Activated naive CD4-positive, alpha-beta T cell (primary cell): ENCODE data around the gene PANX2.

Experiments
- DNase-seq, 4 experiments: peaks; one replicate each; lab custom pipeline; 2025; lab: John Stamatoyannopoulos, UW

The PANX2 gene

DNA sequence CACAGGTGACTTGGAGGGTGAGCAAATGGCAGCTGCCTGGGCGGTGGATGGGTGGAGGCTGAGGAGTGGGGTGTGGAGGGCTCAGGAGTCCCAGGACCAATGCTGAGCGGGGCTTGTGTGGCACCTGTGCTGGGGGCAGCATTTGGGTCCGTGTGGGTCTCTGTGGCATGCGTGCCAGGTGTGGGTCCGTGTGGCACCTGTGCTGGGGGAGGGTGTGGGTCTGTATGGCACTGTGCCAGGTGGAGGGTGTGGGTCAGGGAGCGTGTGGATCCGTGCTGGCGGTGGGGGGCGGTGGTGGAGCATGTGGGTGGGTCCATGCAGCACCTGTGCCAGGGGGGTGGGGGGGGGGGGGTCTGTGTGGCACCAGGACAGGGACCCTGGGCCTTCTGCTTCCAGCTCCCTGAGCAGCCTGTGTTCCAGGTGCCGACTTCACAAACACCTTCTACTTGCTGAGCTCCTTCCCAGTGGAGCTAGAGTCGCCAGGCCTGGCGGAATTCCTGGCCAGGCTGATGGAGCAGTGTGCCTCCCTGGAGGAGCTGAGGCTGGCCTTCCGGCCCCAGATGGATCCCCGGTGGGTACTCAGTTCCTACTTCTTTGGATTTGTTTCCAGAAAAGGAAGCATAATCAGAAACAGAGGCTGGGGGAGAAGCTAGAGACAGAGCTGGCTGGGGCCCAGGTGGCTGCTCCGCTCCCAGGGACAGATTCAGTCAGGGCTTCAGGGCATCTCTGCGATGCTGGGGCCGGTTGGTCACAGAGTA lies 44.9 kb downstream of the PANX2 start:
- no peak for DNase-seq

DNA sequence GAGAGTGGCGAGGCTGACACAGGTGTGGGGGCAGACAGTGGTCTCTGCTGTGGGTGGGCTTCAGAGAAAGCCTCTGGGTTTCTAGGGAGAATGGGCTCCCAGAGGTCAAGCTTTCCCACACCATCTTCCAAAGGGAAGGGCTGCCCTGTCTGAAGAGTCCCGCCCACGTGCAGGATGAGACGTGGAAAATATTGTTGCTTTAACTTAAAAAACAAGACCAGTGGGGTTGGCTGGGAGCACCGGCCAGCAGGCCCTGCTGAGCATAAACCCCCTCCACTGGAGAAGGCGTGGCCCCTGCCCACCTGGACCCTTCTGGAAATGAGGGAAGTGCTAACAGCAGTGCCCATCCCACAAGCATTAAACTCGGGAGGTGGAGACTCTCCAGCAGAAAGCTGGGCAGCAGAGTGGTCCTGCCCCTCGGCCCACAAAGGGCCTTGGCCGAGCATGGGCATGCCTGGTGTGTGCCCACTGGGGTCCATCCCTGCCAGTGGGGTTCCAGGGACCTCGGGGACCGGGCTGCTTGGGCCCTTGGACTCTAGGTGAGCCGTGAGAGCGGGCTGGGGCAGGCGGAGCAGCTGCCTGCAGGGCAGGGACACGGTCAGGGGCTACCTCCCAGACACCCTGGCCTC lies 45.6 kb downstream of the PANX2 start:
- no peak for DNase-seq

DNA sequence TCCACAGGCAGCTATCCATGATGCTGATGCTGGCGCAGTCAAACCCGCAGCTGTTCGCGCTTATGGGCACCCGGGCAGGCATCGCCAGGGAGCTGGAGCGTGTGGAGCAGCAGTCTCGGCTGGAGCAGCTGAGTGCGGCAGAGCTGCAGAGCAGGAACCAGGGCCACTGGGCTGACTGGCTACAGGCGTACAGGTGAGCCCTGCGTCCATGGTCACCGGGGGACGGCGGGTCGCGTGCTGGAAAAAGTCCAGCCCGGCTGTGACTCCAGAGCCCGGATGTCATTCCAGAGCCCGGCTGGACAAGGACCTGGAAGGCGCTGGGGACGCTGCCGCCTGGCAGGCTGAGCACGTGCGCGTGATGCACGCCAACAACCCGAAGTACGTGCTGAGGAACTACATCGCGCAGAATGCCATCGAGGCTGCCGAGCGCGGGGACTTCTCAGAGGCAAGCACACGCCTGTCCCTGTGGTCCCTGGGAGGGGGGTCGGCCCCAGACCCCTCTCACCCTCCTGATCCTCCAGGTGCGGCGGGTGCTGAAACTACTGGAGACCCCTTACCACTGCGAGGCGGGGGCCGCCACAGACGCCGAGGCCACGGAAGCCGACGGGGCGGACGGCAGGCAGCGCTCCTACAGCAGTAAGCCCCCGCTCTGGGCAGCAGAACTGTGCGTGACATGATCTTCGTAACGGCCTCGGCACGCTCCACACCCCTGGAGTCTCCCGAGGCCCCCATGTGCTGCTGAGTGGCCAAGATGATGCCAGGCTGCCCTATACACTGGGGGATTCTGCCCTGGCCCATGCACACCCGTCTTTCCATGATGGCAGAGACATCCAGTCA lies 46.4 kb downstream of the PANX2 start:
- DNase-seq = no peak

DNA sequence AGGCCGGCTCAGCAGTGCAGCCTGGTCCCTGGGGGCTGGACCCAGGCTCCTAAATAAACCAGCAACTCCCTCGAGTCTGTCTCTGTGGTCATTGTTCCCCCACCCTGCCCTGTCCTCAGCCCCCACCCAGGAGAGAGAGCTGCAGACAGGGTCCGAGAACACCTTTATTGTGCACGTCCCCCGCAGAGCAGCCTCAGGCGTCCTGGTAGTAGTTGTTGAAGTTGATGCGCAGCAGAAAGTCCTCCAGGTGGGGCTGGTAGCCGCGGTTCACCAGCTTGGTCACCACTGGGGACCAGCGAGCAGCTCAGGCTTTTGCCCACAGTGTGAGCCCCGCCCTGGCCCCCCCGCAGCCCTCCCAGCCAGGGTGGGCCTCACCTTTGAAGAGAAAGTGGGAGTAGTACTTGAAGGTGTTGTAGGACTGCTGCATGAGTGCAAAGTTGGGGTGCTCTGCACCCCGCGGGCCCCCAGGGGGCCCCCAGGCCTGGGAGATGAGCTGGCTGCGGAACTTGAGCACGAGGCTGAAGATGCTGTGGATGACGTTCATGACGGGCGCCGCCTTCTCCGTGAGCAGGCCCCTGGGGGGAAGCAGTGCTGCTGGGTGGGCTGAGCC lies 47.1 kb downstream of the PANX2 start:
- DNase-seq = no peak

DNA sequence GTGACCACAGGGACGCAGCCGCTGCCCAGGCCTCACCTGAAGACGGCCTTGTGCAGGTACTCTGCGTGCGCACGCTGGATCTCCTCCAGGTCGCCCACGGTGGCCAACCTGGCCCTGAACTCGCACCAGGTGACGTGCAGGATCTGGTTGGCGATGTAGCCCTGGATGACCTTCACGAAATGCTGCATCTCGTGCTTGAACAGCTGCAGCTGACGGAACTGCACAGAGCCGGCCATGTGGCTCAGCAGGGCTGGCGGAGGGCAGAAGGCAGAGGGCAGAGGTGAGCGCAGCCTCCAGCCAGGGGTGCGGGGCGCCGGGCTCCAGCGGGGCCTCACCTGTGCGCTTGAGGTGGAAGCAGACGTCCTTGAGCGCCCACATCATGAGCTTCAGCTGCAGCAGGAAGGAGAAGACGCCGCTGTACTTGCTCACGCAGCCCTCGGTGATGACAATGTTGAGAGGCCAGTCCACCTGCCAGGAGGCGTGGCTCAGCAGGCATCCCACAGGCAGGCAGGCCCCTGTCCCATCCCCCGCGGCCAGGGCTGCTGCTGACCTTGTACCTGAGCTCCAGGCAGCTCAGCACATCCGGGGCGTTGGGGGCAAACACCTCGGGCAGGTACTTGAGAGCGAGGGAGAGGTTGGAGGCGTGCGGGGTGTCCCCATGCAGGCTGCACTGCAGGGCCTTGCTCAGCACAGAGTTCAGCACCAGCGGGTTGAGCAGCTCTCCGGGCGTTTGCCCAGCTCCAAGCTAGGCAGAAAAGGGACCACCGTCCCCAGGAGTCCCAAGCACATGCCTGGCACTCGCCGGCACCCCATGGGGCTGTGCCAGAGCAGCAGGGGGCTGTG lies 47.8 kb downstream of the PANX2 start:
- DNase-seq = no peak

DNA sequence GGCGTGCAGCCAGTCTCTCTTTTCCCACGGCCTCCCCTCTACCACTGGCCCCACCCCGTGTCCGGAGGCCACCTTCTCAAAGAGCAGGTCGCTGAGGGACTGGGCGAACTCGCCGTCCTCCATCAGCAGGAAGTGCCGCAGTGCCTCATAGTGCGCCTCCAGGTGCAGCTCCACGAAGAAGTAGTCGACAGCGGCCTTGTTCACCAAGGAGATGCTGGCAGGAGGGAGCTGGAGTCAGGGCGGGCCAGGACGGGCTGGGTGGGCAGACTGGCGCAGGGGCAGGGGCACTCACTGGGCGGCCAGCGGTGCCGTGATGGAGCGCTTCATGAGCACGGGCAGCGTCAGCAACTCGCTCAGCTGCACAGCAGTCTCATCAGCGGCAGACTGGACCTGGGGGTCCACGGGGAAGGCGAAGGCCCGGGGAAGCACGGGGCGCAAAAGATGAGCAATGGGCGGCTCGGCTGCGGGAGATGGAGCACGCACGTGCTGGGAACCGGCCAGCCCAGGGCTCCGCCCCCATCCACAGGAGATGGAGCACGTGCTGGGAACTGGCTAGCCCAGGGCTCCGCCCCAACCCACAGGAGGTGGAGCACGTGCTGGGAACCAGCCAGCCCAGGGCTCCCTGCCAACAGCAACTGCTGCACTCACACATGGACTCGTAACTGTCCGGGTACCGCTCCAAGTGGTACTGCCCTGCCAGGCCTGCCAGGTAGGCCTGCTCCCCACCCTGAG lies 48.6 kb downstream of the PANX2 start:
- no peak for DNase-seq

DNA sequence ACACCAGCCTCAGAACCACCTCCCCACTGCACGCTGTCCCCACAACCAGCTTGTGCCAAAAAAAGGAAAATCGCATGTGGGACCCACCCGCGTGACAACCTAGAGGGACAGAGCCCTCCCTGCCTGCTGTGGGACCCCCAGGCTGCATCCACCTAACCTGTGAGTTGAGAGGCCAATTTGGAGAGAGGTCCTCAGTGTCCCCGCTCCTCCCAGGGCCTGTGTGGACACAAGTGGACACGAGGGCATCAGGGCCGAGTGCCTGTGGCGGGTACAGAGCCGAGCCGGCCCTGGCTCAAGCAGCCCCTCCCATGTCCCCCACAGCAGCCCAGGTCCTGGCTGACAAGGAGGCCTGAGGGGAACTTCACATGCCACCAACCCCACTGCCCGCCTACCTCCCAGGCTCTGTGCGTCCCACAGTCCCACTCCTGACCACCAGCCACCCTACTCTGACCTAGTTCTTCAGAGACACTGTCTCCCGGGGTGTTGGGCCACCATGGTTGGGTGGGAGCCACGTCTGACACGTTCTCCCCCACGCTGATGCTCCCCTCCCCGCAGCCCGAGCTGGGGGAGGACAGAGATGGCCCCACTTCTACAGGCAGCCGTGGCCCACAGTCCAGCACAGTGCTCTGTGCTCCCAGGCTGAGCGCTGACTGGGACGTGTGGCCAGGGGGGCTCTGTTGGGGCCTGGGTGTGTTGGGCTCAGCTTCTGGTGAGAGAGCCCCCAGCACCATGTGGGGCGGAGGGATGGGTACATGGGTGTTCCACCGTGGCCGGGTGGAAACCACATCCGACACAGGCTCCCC lies 49.5 kb downstream of the PANX2 start:
- DNase-seq = no peak

DNA sequence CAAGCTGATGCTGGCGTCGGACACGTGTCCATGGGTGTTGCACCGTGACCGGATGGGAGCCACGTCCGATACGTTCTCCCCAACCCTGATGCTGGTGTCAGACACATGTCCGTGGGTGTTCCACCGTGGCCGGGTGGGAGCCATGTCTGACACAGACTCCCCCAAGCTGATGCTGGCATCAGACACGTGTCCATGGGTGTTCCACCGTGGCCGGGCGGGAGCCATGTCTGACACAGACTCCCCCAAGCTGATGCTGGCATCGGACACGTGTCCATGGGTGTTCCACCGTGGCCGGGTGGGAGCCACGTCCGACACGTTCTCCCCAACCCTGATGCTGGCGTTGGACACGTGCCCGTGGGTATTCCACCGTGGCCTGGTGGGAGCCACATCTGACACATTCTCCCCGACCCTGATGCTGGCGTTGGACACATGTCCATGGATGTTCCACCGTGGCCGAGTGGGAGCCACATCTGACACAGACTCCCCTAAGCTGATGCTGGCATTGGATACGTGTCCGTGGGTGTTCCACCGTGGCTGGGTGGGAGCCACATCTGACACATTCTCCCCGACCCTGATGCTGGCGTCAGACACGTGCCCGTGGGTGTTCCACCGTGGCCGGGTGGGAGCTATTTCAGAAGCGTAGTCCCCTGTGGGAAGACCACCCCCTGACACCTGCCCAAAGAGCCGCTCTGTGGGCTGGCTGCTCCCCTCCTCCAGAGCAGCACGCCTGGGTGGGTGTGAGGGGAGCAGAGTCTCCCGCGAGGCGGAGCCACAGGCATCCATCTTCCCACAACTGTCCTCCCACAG lies 50.3 kb downstream of the PANX2 start:
- DNase-seq = no peak

DNA sequence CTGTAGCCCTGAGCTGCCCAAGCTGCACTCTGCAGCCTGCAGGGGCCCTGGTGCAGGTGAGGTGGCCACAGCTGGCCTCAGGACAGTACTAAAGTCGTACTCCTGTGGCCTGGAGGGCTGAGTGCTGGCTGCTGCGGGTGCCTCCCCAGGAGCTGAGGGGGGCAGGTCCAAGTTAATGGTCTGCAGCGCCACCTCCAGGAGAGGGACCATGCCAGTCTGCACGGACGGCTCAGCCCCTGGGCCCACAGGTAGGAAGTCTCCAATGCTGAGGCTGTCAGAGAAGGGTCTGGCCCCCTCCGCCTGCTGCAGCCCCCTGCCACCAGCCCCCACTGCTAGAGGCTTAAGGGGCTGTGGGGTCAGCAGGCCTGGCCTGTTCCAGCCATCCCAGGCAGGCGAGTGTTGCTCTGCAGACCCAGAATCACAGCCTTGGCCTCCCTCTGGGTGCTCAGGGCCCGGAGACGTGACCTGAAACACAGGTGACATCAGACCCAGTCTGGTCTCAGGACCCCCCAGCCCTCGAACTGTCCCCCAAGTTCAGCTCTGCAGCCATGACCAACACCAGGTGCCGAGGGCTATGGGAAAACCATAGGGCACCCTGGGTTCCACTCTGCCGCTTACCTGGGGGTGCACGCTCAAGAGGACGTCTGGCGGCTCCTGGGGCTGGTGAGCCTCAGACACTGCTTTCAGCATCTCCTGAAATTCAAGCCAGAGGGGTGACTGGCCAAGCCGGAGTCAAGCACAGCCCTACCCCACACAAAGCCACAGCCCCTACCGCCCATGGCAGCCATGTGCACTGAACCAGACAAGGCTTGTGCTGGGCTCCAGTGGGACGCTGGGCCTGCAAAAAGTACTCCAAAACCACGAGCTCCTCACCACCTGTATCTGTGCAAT lies 51.1 kb downstream of the PANX2 start:
- no peak for DNase-seq

DNA sequence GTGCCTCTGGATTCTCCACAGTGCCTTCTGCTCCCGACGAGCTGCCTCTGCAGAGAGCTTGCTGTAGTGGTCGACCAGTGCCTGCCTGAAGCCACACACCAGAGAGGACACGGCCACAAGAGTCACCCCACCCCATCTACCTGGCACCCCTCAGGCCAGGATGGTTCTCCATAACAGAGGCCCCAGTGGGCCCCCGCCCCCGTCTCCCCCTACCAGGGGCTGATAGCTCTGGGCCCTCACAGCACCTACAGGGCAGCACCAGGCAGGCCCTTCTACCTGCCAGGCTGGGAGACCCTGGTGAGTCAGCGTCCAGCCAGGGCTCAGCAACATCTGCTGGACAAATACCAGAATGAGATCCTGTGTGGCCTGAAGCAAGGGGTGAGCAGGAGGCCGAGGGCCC lies 52.0 kb downstream of the PANX2 start:
- no peak for DNase-seq

DNA sequence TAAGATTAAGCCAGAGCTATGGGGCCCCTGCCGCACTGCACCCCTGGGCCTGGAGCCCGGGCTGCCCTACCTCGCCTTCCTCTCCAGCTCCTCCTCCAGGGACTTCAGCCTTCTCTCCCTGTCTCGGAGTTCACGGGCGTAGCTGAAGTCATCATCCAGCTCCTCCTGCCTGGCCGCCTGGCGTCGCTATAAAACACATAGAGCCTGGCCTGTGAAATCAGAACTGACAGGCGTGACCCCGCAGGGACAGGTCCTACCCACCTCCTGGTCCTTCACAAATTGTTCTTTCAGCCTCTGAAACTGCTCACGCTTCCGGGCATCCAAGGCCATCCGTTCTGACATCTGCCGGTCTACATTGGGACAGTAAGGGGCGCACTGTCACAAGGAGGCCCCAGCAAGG lies 53.5 kb downstream of the PANX2 start:
- DNase-seq = no peak

DNA sequence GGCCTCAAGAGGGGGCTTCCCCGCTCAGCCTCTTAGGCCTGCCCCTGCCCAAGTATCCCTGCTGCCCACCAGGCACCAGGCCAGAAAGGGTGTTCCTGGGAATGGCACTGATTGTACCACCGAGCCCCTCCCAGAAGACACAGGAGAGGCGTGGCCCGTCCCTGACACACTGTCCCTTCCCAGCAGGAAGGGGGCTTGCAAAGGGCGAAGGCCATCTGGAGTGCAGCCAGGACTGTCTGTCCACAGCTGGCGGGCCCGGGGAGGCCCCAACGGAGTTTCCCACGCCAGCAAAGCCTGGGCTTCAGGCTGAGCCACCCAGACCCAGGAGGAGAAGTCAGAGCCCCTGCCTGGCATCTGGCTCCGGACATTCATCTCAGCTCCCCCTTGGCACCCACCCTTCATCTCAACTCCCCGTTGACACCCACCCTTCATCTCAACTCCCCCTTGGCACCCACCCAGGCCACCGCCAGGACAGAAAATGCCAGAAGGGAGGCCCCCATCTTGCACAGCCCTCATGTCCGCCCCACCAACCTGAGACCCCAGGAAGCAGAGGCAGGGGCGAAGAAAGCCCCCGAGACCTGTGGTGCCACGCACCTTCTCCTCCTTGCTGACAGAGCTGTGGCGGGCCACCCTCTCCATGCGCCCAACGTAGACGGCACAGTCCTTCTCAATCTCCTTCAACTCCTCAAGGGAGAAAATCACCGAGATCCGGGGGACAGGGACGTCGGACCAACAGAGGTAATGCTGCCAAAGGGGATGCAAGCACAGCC lies 54.9 kb downstream of the PANX2 start:
- DNase-seq = no peak

DNA sequence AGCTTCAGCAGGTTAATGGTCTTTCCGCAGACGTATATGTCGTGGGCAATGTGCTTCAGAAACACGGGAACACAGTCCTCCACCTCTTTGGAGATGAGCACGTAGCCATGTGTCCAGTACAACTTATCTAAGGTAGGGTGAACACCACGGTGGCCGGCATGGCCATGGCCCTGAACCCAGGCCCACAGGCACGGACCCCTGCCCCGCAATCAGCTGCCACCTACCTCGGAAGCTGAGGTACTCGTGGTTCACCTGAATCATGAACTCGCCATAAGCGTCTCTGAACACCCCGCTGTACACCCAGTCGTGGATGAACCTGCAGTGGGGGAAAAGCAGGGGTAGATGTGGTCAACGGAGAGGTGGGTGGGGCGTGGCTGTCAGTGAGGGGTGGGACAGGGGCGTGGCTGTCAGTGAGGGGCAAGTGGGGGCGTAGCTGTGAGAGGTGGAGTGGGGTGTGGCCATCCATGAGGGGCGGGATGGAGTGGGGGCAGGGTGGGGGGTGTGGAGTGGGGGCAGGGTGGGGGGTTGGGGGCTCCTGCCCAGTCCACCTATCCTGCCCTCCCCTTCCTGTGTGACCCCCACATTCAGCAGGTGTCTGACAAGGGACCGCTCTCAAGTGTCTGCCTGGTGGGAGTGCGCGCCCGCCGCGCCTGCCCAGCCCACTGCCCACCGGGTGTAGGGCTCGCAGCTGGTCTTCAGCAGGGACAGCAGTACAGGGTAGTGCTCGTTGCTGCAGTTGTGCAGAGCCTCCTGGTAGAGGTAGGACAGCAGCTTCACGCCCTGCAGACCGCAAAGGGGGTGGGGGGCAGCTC lies 55.7 kb downstream of the PANX2 start:
- DNase-seq = no peak

DNA sequence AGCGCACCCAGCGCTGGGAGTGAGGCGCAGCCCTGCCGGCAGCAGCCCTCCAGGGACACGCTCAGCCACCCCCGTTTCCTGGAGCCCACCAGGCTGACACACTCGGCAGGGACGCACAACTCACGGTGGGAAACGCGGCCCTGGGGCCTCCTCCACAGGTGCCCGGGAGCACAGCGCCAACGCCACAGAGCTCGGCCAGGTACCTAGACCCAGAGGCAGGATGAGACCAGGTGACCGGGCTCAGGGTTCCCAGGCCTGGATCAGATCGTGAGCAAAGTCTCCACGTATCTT lies 56.3 kb downstream of the PANX2 start:
- no peak for DNase-seq

DNA sequence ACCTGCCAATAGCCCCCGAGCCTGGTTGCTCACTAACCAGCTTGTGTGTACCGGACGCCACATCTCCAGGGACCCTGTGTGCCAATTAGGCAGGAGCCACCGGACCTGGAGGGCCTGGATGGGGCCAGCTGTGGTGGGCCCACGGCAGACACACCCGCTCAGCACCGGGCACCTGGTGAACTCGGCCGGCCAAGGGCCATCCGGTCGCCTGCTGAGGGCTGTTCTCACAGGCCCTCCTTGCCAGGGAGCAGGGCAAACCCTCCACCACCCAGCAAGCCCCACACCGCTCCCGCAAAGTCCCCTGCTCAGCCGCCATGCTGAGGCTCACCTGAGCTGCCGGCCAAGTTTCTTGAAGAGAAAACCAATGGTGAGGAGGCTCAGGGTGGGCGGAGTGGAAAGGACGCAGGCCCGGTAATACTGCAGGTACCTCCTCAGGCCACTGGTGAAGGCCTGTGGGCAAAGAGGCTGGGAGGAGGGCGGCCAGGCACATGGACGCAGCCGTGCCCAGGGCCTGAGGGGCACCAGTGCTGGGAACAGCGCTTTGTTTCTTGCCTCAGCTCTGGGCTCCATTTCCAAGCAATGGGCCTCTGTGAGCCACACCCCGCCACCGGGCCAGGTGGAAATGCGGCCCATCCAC lies 57.2 kb downstream of the PANX2 start:
- DNase-seq = no peak

DNA sequence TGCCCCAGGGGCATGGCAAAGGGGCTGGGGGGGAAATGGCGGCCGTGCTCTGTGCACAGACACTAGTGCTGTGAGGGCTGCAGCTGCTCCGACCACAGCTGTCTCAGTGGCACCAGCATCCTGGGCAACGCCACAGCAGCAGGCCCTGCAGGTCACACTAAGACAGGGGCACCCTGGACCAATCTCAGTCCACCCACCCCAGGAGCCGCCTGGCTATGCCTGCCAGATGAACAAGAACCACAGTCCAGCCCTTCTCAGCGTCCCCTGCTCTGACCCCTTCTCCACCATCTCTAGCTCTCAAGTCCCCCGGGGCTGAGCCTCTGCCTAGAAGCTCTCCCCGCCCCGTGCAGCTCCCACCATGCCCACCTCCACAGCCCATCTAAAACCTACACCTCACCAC lies 57.8 kb downstream of the PANX2 start:
- no peak for DNase-seq
